ENCODE measurements around the gene CYP4V2.

CYP4V2 gene

DNA sequence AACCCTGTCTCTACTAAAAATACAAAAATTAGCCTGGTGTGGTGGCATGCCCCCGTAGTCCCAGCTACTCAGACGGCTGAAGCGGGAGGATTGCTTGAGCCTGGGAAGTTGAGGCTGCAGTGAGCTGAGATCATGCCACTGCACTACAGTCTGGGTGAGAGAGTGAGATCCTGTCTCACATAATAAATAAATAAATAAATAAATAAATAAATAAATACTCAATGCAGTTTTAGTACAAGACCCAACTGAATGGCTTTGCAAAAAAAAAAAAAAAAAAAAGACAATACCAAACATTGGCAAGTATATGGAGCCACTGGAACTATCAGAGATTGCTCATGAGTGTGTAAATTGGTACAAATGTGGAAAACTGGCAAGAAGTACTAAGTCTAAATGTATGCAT lies 3.3 kb upstream of the CYP4V2 start:
- no peak for DNase-seq (ENCODE audit: low read depth in 2 of 2)

DNA sequence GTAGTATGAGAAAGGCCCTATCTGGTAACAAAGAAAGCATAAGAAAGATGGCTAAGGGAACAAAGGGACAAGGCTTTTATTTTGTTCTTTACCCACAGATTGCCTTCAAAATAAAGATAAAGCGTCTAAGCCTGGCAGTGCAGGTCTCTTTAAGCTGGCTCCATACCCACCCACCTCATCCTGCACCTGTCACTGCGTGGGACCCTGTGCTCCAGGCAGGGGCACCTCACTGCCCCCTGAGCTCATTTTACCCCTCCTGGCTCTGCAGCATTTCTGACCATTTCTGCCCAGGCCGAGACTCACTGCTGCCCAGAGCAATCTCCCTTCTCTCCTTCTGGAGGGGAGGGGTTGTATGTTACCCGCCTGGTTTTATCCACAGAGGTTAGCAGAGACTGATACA lies 1.7 kb upstream of the CYP4V2 start:
- DNase-seq (ENCODE audit: low read depth in 2 of 2) = no peak

DNA sequence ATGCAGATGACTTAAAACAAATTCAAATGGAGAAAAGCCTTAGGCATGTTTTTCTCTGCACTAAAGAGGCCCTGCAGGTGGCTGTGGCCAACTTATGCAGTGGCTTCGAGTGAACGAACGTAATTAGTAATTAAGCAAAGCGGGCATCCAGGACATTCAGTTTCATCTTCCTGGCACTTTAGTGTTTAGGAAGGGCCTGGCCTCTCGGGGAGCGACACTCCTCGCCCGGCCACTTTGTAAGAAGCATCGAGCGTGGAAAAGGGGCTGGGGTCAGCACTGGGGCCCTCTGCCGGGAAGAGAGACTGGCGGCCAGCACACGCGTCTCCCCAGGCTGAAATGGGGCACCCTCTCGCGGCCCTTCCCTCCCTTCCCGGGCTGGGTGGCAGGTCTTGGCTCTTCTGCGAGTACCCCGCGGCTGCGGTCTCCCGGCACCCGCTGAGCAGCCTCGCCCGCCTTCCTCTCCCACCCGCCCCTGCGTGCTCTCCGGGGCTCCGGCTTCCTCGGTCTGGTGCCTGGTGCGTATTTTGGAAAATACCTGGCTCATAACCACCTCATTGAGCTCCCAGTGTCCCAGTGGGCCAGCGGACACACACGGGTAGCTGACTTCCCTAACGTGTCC lies 677 bp upstream of the CYP4V2 start:
- DNase-seq (ENCODE audit: low read depth in 2 of 2) = peak in 1 of 2 donors; percentile 25

DNA sequence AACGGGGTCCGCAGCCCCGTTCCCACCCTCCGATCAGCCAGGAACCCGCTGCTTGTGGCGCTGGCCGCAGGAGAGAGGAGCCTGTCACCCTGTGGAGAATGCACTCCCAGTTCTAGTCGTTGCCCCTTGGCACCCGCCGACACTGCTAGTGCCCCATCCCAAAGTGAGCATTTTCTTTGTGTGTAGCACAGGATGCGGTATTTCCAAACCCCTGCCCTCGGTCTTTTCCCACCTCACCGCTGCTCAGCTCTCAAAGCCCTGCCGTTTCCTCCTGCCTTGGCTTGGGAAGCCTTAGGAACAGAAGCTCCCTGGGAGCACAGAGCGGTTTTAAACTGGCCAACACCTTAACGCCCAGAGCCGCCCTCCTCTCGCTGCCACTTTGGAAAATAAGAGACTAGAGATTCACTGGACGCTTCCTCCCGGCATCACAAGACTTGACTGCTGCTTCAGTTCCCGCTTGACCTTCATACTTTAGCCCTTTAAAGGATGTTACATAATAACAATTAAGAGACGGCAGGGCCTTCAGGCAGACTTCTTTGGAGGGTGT lies 772 bp downstream of the CYP4V2 start:
- peak in 1 of 2 donors; percentile 18 for DNase-seq (ENCODE audit: low read depth in 2 of 2)

DNA sequence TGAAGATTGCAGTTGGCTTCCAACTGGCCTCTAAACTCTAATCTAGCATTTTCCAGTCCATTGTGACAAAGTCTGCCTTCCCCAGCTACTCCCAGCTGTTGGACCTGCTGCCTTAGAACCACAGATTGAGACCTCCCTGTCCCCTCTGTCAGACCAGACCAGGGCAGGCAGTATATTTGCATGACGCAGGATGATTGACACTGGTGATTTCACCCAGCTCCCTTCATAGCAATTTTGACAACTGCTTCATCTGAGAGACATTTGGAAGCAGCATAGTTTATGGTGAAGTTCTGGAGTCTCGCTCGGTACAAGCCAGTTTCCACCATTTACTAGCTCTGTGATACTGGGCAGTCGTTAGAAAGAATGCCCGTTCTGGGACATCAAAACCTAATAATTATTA lies 2.5 kb downstream of the CYP4V2 start:
- no peak for DNase-seq (ENCODE audit: low read depth in 2 of 2)

DNA sequence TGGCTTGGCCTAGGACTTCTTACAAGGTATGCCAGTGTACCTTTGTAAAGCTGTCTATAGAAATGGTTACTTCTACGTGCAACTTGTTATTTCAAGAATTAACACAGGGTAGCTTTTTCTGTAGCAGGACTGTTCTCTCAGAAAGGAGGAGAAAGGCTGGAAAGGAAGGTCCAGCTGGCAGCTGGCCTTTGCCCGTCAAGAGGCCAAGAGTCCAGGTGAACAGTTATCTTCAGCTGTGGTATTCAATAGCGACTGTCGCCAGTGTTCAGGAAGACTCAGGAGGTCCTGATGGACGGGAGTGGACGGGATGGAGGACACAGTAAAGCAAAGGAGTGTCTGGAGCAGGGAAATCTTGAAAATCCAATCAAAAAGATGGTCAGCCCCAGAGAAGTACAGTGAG lies 4.7 kb downstream of the CYP4V2 start:
- DNase-seq (ENCODE audit: low read depth in 2 of 2) = no peak

DNA sequence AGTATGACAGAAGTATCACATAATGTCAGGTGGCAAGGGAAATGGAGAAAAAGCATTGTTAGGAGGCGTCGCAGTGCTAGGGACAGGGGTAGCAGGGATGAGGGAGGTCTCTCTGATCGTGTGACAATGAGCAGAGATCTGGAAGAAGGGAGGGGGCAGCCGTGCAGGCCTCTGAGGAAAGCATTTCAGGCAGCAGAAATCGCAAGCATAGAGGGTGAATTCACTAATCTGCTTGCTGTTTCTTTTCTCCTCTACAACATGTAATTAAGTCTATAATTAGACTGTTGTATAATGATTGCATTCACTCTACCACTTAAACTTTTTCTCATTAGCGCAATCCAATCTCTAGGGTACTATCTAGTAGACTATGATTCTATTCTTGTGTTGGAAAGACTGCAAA lies 9.1 kb downstream of the CYP4V2 start:
- no peak for DNase-seq (ENCODE audit: low read depth in 2 of 2)

DNA sequence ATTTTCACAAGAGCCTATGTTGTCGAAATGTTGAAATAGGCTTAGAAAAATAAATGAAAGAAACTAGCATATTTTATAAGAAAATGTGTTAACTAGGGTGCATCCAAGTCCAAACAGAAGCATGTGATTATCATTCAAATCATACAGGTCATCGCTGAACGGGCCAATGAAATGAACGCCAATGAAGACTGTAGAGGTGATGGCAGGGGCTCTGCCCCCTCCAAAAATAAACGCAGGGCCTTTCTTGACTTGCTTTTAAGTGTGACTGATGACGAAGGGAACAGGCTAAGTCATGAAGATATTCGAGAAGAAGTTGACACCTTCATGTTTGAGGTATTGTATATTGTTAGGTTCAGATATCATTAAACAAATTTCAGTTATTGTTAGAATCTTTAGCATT lies 9.6 kb downstream of the CYP4V2 start:
- no peak for DNase-seq (ENCODE audit: low read depth in 2 of 2)

DNA sequence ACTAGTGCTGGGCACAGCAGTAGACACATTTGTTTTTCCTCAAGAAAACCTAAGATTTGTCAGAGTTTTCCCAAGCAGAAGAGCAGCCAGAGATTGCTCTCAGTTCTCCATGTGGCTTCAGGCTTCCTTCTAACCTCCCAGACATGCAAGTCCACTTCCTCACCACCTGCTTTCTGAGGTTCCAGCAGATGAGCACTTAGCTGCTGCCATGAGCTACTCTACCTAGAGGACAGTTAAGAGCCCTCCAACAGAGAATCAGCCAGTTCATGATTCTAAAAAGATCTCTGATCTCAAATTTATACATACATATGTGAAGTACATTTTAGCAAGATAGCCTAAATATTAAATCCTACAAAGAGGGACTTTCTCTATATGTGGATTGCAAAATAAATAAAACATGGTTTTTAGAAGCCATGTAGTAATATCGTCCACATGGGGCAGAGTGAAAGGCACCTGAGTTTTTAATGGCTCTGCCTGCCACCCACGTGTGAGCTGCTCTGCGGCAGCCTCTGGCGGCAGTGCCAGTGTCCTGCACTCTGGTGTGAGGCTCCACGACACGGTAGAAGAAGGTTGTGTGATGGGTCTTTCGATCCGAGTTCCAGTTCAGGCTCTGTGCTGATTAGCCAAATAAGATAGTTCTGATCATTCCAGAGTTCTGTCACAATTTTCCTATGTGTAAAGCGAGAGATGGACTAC lies 10.3 kb downstream of the CYP4V2 start:
- DNase-seq (ENCODE audit: low read depth in 2 of 2) = peak; percentile 40 to 58

DNA sequence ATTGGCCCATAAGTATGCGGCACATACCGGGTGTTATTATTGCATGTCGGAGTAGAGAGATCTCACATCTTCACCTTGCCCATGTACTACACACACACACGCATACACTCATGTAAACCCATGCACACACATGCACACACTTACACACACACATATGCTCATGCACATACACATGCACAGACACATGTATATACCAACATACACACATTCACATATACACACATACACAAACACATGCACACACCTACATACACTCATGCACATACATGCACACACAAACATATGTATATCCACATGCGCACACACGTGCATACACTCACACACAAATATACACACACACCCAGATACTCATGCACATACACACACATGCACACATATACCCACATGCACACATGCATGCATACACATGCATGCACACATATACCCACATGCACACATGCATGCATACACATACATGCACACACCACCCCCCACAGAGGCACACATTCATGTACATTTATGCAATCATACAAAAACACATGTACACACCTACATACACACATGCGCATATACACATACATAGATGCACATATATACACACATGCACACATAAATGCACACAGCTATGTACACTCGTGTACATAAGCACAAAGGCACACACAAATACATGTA lies 11.2 kb downstream of the CYP4V2 start:
- no peak for DNase-seq (ENCODE audit: low read depth in 2 of 2)

DNA sequence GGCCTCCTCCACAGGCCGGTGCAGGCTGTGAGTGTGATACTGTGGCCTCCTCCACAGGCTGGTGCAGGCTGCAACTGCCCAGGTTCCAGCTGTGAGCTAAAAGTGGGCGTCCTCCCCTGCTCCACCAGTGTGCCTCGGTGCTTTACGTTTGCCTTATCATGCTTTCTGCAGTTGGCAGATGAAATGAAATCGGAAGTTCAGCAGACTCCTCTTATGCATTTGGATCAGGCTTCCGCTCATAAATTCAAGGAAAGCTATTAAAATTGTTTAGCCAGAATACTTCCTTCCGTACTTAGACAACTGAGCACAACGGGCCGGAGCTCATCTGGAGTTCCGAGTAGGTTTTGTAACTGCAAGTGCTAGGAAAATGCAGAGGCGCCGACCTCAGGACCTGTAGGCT lies 12.0 kb downstream of the CYP4V2 start:
- DNase-seq (ENCODE audit: low read depth in 2 of 2) = no peak

DNA sequence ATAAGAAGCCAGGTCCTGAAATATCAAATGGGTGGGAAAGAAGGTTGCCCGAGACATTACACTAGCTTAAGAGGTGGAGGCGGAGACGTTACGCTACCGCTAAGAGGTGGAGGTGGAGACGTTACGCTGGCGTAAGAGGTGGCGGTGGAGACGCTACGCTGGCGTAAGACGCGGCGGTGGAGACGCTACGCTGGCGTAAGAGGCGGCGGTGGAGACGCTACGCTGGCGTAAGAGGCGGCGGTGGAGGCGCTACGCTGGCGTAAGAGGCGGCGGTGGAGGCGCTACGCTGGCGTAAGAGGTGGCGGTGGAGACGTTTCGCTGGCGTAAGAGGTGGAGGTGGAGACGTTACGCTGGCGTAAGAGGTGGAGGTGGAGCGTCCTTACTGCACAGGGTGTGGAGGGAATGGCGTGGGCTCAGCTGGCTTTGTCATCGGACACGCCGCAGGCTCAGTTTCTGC lies 12.8 kb downstream of the CYP4V2 start:
- peak in 1 of 2 donors; percentile 57 for DNase-seq (ENCODE audit: low read depth in 2 of 2)

DNA sequence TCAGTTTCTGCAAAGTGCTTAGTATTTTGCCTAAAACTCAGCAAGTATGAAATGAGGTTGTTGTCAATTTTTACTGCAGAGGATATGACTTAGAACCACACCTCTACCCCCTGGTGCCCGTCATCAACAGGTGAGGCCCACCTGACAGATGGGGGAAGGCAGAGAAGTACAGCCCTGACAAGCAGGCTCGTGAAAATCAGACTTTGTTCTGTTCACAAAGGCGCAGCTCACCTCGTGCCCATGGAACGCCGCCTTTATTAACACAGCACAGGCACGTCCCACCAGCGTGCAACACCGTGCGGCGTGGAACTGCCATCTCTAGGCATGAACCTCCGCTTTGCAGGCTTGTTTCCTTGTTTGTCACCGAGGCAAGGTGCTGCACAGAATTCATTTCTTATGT lies 13.3 kb downstream of the CYP4V2 start:
- no peak for DNase-seq (ENCODE audit: low read depth in 2 of 2)

DNA sequence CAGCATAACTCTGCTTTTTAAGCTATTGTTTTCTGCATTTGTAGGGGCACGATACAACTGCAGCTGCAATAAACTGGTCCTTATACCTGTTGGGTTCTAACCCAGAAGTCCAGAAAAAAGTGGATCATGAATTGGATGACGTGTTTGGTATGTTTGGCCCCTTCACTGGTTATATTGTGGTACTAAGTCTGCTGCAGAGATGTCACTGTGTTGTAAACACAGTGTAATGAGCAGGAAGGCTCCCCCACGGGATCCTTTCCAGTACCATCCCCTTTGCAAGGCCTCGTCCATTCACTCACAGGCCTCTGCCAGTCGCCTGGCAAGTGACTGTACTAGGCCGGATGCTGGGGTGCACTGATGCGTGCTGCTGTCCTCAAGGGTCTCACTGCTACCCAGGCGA lies 13.8 kb downstream of the CYP4V2 start:
- DNase-seq (ENCODE audit: low read depth in 2 of 2) = no peak

DNA sequence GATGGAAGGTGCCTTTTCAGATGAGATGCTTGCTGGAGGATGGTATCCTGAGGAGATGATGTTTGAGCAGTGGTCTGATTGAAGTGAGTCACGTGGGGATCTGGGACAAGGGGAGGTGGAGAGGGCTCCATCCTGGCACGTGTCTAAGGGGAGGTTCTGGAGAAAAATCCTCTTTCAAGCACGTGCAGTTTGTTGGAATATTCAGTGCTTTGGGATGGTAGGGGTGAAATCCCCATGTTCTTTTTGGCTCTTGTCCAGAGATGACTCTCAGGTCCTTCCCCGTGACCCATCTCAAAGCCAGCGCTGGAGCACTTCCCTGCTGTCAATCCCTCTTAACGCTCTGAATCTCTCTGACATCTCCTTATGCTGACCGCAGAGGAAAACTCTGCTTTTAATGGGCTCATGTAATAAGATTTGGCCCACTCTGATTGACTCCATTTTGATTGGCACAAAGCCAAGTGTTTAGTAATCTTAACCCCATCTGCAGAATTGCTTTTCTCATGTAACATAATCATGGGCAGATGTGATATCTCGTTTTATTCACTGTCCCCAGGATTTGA lies 25.2 kb downstream of the CYP4V2 start:
- DNase-seq (ENCODE audit: low read depth in 2 of 2) = no peak

DNA sequence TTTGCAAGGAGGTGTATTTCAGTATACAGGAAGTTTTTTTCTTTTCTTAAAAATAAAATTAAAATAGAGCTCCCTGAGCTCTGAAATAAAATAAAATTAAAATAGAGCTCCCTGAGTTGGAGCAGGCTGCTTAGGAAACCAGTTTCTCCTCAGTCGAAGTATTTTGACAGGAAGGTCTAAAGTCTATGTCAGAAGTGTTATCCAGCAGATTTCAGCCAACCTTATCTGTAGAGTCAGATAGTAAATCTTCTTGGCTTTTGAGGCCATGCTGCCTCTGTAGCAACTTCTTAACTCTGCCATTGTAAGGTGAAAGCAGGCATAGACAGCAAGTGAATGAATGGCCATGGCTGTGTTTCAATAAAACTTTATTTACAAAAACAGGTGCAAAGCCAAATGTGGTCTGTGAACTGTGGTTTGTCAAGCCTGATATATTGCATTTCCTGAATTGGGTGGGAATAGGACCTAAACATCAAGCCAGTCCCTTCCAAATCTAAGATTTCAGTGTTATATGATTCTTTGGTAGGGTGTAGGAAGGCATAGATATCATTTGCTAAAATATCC lies 26.4 kb downstream of the CYP4V2 start:
- DNase-seq (ENCODE audit: low read depth in 2 of 2) = no peak

DNA sequence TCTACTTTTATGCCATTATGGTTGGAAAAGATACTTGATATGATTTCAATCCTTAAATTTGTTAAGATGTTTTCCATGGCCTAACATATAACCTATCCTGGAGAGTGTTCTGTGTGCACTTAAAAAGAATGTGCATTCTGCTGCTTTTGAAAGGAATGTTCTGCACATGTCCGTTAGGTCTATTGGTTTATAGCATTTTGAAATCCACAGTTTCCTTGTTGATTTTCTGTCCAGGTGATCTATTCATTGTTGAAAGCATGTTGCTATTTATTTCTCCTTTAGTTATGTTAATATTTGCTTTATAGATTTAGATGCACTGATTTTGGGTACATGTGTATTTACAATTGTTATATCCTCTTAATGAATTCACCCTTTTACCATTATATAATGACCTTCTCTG lies 30.3 kb downstream of the CYP4V2 start:
- DNase-seq (ENCODE audit: low read depth in 2 of 2) = no peak

DNA sequence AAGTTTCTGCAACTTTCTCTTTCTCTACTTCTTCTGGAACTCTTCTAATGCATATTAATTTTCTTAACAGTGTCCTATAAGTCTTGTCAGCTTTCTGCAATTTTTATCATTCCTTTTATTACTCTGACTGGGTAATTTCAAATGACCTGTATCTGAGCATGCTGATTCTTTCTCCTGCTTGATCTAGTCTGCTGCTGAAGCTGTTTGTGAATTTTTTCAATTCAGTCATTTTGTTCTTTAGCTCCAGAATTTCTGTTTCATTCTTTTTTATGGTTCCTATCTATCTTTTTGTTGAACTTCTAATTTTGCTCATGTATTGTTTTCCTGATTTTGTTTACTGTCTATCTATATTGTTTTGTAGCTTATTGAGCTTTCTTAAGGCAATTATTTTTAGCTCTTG lies 34.5 kb downstream of the CYP4V2 start:
- no peak for DNase-seq (ENCODE audit: low read depth in 2 of 2)

DNA sequence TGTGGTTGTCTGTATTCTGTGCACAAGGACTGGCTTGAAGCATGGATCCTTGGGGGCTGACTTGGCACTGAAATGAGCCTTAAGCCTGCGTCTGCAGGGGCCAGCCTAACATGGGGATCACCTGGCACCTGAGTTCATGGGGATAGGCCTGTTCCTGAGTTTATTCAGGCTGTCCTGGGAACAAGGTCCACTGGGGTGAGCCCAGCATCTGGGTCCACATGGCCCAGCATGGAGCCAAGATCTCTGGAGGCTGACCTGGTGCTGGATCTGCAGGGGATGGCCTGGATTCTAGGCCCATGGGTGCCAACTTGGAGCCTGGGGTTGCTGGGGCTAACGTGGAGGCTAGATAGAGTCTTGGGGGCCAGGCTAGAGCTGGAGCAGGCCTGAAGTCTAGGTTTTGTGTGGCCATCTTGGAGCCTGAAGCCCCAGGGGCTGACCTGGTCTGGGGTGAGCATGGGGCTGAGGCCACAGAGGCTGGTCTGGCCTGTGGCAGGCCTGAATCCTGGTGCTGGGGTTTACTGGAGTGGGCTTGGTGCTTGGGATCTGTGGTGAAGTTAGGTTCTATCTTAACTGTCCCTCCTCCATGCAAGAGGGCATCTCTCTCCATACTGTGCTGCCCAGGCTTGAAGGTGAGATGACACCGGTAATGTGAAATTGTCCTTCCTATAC lies 35.3 kb downstream of the CYP4V2 start:
- DNase-seq (ENCODE audit: low read depth in 2 of 2) = no peak

DNA sequence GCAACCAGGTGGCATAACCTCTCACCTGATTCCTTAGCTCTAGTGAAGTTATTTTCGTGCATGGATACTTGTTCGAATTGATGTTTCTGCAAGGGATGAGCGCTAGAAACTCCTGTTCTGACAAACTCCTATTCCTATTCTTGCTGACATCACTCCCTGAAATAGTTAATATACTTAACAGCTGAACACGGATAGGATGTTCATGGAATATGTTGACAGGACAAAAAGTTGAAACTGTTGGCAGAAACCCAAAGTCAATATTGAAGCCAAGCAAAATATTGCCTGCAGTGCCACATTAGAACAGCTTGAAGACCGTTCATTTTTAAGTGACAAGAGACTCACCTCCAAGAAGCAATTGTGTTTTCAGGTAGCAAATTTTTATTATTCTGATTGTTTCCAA lies 35.9 kb downstream of the CYP4V2 start, which contains the start of gene KLKB1:
Gene KLKB1, plus strand, starts transcription at position 287 of the 400 bp plus-strand sequence. CDS start 689 bp downstream, outside the sequence.
- no peak for DNase-seq (ENCODE audit: low read depth in 2 of 2)

DNA sequence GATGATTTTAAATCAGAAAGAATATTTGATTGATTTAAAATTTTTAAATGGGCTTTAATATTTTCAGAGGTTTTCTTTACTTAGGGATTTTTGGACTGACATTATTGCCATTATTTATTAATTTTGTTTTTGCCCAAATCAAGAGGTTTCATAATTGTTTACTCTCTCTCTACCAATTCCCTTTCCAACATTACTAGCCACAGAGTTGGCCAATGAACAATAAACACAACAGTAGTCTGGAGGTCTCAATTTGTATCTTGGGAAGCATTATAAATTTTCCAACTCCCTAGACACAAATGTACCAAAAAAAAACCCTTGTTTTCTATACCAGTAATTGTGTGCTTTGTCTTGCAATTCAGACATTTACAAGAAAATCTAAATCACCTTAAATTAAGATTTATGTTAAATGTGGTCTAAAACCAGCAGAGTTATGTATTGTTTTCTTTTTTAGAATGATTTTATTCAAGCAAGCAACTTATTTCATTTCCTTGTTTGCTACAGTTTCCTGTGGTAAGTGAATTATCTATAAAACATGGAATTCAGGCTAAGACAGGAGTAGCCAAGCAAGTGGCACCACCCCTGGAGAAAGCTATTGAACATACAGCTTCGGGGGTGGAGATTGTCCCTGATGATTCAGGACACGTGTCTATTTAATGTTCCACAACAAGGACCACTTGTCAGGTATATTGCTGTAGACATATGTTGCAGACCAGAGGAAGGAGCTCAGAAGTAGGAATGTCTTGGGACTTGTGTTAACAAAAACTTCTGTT lies 36.6 kb downstream of the CYP4V2 start:
- DNase-seq (ENCODE audit: low read depth in 2 of 2) = no peak
